GM21529 (cell line): ENCODE measurements around the gene RYR1.
"Not testable (repeated sequence)": the region's sequence is repeated elsewhere in the genome, so short reads cannot be mapped to it uniquely, and the experiment has no call there.

Experiments used
- ATAC-seq: cut with Tn5 transposase; IDR thresholded peaks from one replicate; pipeline ENCODE4 v1.9.1; 2021; ENCODE audit not compliant: unreplicated experiment

Gene RYR1

DNA sequence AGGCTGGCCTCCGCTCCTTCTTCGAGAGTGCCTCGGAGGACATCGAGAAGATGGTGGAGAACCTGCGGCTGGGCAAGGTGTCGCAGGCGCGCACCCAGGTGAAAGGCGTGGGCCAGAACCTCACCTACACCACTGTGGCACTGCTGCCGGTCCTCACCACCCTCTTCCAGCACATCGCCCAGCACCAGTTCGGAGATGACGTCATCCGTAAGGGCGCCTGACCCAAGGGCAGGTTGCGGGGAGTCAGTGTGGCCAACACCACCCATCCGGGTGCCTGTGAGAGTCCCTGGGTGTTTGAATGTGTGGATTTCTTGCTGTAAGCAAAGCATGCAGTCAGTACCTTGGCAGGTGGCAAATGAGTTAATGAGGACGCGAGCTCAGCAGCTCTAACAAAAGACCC, 78.8 kb downstream of the RYR1 start:
- no peak for ATAC-seq

GRCh38 chr19:38513156-38513555, 79.7 kb downstream of the RYR1 start:
- not testable (repeated sequence) for ATAC-seq

DNA sequence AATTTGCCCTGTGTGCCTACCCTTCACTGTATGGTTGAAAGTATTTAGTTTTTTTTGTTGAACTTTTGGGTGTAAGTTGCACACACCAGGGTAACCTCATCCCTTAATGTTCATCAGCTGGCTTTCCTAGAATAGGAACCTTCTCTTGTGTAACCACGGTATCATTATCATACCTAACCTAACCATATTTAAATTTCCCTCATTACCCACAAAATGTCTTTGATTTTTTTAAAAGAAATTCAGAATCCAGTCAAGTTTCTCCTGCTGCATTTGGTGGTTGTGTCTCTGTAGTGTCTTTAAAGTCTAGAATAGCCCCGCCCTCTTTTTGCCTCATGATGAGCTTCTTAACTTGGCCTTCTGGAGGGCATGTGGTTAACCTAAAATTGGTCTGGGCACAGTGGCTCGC, 80.3 kb downstream of the RYR1 start:
- no peak for ATAC-seq

GRCh38 chr19:38514812-38515633, 81.5 kb downstream of the RYR1 start:
- ATAC-seq, result no peak

- ATAC-seq, result no peak
Observed at GRCh38 chr19:38515896-38516295, 82.4 kb downstream of the RYR1 start.

GRCh38 chr19:38516802-38517201, 83.3 kb downstream of the RYR1 start:
- no peak for ATAC-seq

- no peak for ATAC-seq
Observed at GRCh38 chr19:38517321-38517720, 83.8 kb downstream of the RYR1 start.

- ATAC-seq, result not testable (repeated sequence)
Observed at GRCh38 chr19:38517980-38518379, 84.5 kb downstream of the RYR1 start.

DNA sequence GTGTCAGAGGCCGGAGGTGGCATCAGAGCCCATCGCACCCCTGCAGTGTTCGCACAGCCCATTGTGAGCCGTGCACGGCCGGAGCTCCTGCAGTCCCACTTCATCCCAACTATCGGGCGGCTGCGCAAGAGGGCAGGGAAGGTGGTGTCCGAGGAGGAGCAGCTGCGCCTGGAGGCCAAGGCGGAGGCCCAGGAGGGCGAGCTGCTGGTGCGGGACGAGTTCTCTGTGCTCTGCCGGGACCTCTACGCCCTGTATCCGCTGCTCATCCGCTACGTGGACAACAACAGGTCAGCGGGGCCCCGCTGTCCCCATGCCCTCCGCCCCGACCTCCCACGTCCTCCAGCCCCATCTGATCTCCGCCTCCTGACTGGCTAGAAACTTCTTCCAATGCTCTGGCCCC, 85.7 kb downstream of the RYR1 start:
- ATAC-seq, result no peak

DNA sequence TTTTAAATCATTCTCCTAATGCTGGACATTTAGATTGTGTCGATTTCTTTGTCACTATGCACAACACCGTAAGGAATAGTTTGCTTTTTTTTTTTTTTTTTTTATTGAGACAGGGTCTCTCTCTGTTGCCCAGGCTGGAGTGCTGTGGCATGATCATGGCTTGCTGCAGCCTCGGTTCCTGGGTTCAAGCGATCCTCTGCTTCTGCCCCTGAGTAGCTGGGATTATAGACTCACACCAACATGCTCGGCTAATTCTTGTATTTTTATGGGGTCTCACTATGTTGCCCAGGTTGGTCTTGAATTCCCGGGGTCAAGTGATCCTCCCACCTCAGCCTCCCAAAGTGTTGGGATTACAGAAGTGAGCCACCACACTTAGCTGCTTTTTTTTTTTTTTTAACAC, 86.5 kb downstream of the RYR1 start:
- no peak for ATAC-seq

DNA sequence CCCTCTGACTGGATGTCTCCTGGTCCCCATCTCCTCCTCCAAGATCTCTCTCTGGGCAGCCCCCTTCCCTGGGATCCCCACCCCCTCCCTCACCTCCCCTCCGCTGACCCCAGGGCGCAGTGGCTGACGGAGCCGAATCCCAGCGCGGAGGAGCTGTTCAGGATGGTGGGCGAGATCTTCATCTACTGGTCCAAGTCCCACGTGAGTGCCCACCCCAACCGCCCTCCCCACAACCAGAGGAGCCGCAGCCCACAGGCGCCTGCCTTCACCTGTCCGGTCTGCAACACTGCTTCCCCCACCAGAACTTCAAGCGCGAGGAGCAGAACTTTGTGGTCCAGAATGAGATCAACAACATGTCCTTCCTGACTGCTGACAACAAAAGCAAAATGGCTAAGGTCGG, 89.4 kb downstream of the RYR1 start:
- no peak for ATAC-seq

- ATAC-seq, result no peak
Observed at GRCh38 chr19:38523319-38523718, 89.8 kb downstream of the RYR1 start.

DNA sequence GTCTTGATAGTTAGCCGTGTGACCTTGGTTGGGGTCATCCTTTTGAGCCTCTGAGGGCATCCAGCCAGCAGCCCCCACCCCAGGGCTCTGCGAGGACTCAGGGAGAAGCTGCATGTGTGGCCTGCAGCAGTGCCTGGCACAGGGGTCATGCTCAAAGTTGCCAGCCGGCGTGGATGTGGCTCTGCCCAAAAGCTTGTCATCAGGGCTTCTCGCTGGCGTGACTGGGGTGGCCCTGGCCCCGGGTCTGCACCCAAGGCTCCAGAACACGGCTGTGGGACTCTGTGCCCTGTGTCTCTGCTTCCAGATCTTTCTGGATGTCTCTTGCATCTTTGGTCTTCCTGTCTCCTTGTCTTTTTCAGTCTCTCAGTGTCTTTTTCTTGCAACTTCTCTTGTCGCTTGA, 90.9 kb downstream of the RYR1 start:
- no peak for ATAC-seq

DNA sequence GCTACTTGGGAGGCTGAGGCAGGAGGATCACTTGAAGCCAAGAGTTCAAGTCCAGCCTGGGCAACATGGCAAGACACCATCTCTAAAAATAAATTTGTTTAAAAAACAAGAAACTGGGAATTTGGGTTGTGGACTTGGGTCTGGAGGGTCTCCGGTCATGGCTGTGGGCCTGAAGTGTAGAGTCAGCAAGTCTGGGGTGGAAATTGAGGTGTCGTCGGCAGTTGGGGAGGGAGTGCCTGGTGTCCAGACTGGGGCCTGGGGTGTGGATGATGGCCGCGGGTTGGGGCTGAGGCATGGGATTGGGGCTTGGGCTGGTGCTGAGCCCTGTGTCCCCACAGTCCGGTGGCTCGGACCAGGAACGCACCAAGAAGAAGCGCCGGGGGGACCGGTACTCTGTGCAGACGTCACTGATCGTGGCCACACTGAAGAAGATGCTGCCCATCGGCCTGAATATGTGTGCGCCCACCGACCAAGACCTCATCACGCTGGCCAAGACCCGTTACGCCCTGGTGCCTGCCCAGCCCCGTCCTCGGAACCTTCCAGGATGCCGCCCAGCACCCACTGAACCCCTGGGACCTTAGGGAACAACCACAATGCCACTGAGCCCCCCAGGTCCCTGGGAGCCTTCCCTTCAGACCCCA, 91.6 kb downstream of the RYR1 start:
- ATAC-seq, result no peak

DNA sequence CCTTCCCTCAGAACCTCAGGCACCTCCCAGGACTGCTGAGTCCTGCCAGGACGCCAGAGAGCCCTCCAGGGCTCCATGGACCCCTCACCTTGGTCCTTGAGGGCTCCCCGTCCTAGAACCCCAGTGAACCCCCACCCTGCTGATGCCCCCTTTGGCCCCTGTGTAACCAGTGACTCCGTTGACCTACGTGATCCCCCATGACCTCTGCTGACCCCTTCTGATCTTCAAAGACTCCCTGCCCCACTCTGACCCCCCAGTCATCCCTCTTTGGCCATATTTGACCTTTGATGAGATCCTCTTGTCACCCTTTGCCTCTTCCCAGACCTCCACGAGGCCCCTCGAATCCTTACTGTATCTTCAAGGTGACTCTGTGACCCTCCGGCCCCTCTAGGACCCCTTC, 92.9 kb downstream of the RYR1 start:
- ATAC-seq, result no peak

GRCh38 chr19:38527466-38528136, 94.1 kb downstream of the RYR1 start:
- ATAC-seq, result no peak

- ATAC-seq, result no peak
Observed at GRCh38 chr19:38528213-38528755, 94.8 kb downstream of the RYR1 start.

DNA sequence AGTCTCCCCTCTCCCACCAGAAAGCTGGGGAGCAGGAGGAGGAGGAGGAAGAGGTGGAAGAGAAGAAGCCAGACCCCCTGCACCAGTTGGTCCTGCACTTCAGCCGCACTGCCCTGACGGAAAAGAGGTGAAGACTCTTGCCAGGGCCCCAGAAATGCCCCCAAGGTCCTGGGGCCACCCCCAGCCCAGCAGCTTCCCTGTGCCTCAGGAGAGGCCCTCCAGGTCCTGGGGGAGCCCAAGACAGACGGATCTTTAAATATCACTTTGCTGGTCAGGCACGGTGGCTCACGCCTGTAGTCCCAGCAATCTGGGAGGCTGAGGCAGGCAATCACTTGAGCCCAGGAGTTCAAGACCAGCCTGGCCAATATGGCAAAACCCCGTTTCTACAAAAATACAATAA, 95.4 kb downstream of the RYR1 start:
- ATAC-seq, result no peak

GRCh38 chr19:38531515-38531914, 98.0 kb downstream of the RYR1 start:
- ATAC-seq, result no peak

- no peak for ATAC-seq
Observed at GRCh38 chr19:38532939-38533338, 99.4 kb downstream of the RYR1 start.

DNA sequence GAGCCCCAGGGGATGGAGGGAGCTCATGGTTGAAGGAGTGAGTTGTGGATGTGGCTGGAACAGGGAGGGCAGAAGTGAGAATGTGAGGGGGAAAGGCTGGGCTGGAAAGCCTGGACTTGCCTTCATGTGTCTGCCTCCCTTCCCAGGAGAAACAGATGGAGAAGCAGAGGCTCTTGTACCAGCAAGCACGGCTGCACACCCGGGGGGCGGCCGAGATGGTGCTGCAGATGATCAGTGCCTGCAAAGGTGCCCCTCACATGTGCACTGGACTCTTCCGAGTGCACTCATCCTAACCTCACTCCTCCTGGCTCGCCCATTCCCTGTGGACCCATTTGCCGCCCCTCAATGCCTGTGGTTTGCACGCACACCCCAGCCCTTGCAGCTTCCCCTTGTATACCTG, 101.1 kb downstream of the RYR1 start:
- no peak for ATAC-seq

GRCh38 chr19:38535212-38535611, 101.7 kb downstream of the RYR1 start:
- ATAC-seq, result no peak
